Stimulated activated CD4-positive, alpha-beta T cell treated with anti-CD3 and anti-CD28 coated beads, Interleukin-1b, Interleukin-23, amount 100 ng/mL, for 48 hours (primary cell): ENCODE measurements around the gene ARHGEF4.

Source experiments
- DNase-seq: peaks from one replicate; pipeline ENCODE4 v3.0.0-alpha.2; 2020

Gene ARHGEF4

GRCh38 chr2:131041402-131042147 is 204.9 kb downstream of the ARHGEF4 start:
- no peak for DNase-seq

GRCh38 chr2:131042148-131042775 is 205.5 kb downstream of the ARHGEF4 start:
- DNase-seq, result no peak

- no peak for DNase-seq
Measured at GRCh38 chr2:131043199-131044074, 206.7 kb downstream of the ARHGEF4 start.

GRCh38 chr2:131044075-131044756 is 207.5 kb downstream of the ARHGEF4 start:
- no peak for DNase-seq

- DNase-seq, result no peak
Measured at GRCh38 chr2:131044757-131045150, 208.0 kb downstream of the ARHGEF4 start.

GRCh38 chr2:131045286-131046027 is 208.7 kb downstream of the ARHGEF4 start:
- no peak for DNase-seq

- no peak for DNase-seq
Measured at GRCh38 chr2:131046028-131046917, 209.6 kb downstream of the ARHGEF4 start.

GRCh38 chr2:131046918-131047652 is 210.4 kb downstream of the ARHGEF4 start:
- no peak for DNase-seq

- no peak for DNase-seq
Measured at GRCh38 chr2:131047920-131048560, 211.3 kb downstream of the ARHGEF4 start.

GRCh38 chr2:131048641-131049040 is 211.9 kb downstream of the ARHGEF4 start:
- DNase-seq, result no peak

- DNase-seq, result no peak
Measured at GRCh38 chr2:131049150-131049718, 212.5 kb downstream of the ARHGEF4 start.

- DNase-seq, result no peak
Measured at GRCh38 chr2:131050896-131051295, 214.2 kb downstream of the ARHGEF4 start.

- no peak for DNase-seq
Measured at GRCh38 chr2:131052741-131053263, 216.1 kb downstream of the ARHGEF4 start.

- DNase-seq, result no peak
Measured at GRCh38 chr2:131054488-131054887, 217.8 kb downstream of the ARHGEF4 start.

- no peak for DNase-seq
Measured at GRCh38 chr2:131055169-131056065, 218.7 kb downstream of the ARHGEF4 start.

- DNase-seq, result no peak
Measured at GRCh38 chr2:131056204-131056931, 219.7 kb downstream of the ARHGEF4 start.

GRCh38 chr2:131056932-131057287 is 220.2 kb downstream of the ARHGEF4 start:
- no peak for DNase-seq
